ENCODE results near the gene ANKRD10.

DNA sequence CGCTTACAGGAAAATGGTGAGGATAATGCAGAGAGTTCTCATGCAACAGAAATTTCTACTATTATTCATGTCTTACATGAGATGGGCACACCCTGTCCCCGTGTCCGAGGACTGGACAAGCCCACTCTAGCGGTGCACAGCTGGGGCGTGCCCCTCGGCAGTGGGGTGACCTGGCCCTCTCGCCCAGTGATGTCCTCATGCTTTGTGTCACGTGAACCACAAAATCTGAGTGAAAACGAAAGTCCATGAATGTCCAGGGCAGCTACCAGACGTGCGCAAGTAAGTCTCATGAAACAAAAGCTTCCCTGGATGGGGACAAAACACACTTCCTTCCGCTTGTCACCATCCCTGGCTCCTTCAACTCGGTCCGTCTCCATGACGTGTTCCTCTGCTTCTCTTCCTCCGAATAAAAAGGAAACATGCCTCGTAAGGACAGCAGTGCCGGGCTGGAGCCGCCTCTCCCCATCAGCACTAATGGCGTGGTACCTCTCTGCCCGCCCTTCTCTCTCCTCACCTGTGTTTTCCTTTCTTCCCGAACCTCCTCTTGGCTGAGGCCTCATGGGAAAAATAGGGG lies 45.6 kb downstream of the ANKRD10 start:
- TF ChIP-seq, protein P1, sequence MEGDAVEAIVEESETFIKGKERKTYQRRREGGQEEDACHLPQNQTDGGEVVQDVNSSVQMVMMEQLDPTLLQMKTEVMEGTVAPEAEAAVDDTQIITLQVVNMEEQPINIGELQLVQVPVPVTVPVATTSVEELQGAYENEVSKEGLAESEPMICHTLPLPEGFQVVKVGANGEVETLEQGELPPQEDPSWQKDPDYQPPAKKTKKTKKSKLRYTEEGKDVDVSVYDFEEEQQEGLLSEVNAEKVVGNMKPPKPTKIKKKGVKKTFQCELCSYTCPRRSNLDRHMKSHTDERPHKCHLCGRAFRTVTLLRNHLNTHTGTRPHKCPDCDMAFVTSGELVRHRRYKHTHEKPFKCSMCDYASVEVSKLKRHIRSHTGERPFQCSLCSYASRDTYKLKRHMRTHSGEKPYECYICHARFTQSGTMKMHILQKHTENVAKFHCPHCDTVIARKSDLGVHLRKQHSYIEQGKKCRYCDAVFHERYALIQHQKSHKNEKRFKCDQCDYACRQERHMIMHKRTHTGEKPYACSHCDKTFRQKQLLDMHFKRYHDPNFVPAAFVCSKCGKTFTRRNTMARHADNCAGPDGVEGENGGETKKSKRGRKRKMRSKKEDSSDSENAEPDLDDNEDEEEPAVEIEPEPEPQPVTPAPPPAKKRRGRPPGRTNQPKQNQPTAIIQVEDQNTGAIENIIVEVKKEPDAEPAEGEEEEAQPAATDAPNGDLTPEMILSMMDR (IDR thresholded peaks at IDR 0.05; ENCODE audit: borderline replicate concordance, extremely low read depth, low read length, poor library complexity, severe bottlenecking): no peak
- TF ChIP-seq EZH2 (IDR thresholded peaks at IDR 0.05; ENCODE audit: borderline replicate concordance, low read depth, low read length, severe bottlenecking): no peak
